HepG2 (cell line): ENCODE results near the gene ZNF524. TPM values are rescaled to one million over a fixed set of nuclear protein-coding genes. Genes with fewer than 3 reads are reported as not detected.
A peak's percentile ranks its signal among the peaks of the same experiment; 100 is the strongest.

ENCODE experiments used
- ATAC-seq: fragments of 200-7000 bp; cut with Tn5 transposase; 3 replicates; pipeline ENCODE4 v1.9.1; 2020; ENCODE audit warnings: mild to moderate bottlenecking, moderate library complexity
- BruUV-seq: library from RNA; stranded (reverse); fragments of 400-500 nt; replicated peaks from 2 replicates; lab custom pipeline; 2021; lab: Mats Ljungman, UMichigan
- CTCF ChIA-PET: fragments of 300-600 bp; formaldehyde crosslinking; extraction: SDS; loops from one replicate; lab custom pipeline; 2021; ENCODE audit warnings: low total read pairs, inconsistent platforms, low intra/inter-chr PET ratio; lab: Yijun Ruan, JAX
- POLR2A ChIA-PET: fragments of 350-600 bp; sonication (Branson Sonifier 250); formaldehyde crosslinking; loops from one replicate; lab custom pipeline; 2020; ENCODE audit warnings: antibody characterized with exemption, inconsistent platforms; lab: Yijun Ruan, JAX
- DNase-seq: peaks from one replicate; pipeline ENCODE4 v3.0.0-alpha.2; 2015; ENCODE audit warnings: low spot score
- FAIRE-seq: peaks from 3 replicates; lab custom pipeline; 2011; peaks lifted over from hg19 to GRCh38; lab: Jason Lieb, UNC
- H2AFZ ChIP-seq: one replicate; pipeline ENCODE4 v1.6.1; 2011; ENCODE audit warnings: low read length, inconsistent platforms
- H3K27ac ChIP-seq: fragments of 300-600 bp; 3 replicates; pipeline ENCODE4 v1.8.0; 2011; ENCODE audit warnings: mixed run types, mild to moderate bottlenecking, mixed read lengths, low read length, inconsistent platforms; ENCODE audit not compliant: insufficient read depth; ENCODE audit errors: extremely low read length
- H3K27me3 ChIP-seq, 2 experiments: fragments of 200-600 bp in 1 of 2; 2 replicates in 1 of 2; 3 replicates in 1 of 2; pipeline versions ENCODE4 v1.6.0 to v1.8.0; 2011; ENCODE audit warnings: low read length in 2 of 2, mild to moderate bottlenecking in 2 of 2, moderate library complexity in 2 of 2, inconsistent platforms in 1 of 2; ENCODE audit not compliant: insufficient read depth in 2 of 2, control insufficient read depth in 1 of 2
- H3K36me3 ChIP-seq, 2 experiments: fragments of 200-600 bp in 1 of 2; replicated peaks in 1 of 2; 2 replicates in 1 of 2; 3 replicates in 1 of 2; pipeline versions ENCODE4 v1.5.1 to v1.8.0; 2011; ENCODE audit warnings: low read length in 2 of 2, inconsistent platforms in 1 of 2; ENCODE audit not compliant: insufficient read depth in 2 of 2, control insufficient read depth in 1 of 2
- H3K4me1 ChIP-seq: 2 replicates; pipeline ENCODE4 v1.5.1; 2012; ENCODE audit warnings: low read length, inconsistent platforms; ENCODE audit not compliant: insufficient read depth
- H3K4me2 ChIP-seq: 2 replicates; pipeline ENCODE4 v1.6.0; 2011; ENCODE audit warnings: low read depth, low read length, inconsistent platforms
- H3K4me3 ChIP-seq, 3 experiments: fragments of 200-600 bp in 1 of 3; sonication (generic), shearing (Covaris generic) in 1 of 3; replicated peaks in 1 of 3; 2 replicates each; pipeline ENCODE4 v1.5.1; 2011 to 2016; ENCODE audit warnings: low read length in 3 of 3, inconsistent platforms in 2 of 3, low read depth in 2 of 3, mild to moderate bottlenecking in 2 of 3, control low read depth in 1 of 3, mixed read lengths in 1 of 3; ENCODE audit not compliant: insufficient read depth in 1 of 3
- H3K79me2 ChIP-seq: one replicate; pipeline ENCODE4 v1.6.1; 2011; ENCODE audit warnings: low read length, inconsistent platforms; ENCODE audit not compliant: insufficient read depth
- H3K9ac ChIP-seq: 2 replicates; pipeline ENCODE4 v1.6.0; 2011; ENCODE audit warnings: mild to moderate bottlenecking, low read depth, low read length, inconsistent platforms; ENCODE audit not compliant: insufficient read depth
- H3K9me3 ChIP-seq: 2 replicates; pipeline ENCODE4 v1.5.1; 2012; ENCODE audit warnings: mild to moderate bottlenecking, low read length
- H4K20me1 ChIP-seq: 2 replicates; pipeline ENCODE4 v1.6.0; 2011; ENCODE audit warnings: inconsistent platforms, mild to moderate bottlenecking, low read length, moderate library complexity; ENCODE audit not compliant: insufficient read depth
- HOXA5 ChIP-seq: sonication (generic); formaldehyde crosslinking; IDR thresholded peaks from 2 replicates; pipeline ENCODE4 v1.4.0; 2020; ENCODE audit warnings: missing genetic modification reagents
- MAFF ChIP-seq: IDR thresholded peaks from 2 replicates; pipeline ENCODE4 v1.6.1; 2011; ENCODE audit warnings: low read depth, low read length, improper control_type of control experiment
- MATR3 ChIP-seq: sonication (generic); formaldehyde crosslinking; IDR thresholded peaks from 2 replicates; pipeline ENCODE4 v1.4.0; 2020; ENCODE audit warnings: missing genetic modification reagents
- SNAI1 ChIP-seq: sonication (generic); formaldehyde crosslinking; IDR thresholded peaks from 2 replicates; pipeline ENCODE4 v1.5.0; 2020; ENCODE audit warnings: mild to moderate bottlenecking, missing genetic modification reagents, borderline replicate concordance
- SP5 ChIP-seq: IDR thresholded peaks from 2 replicates; pipeline ENCODE4 v1.6.1; 2016; ENCODE audit warnings: low read depth, borderline replicate concordance
- ZNF205 ChIP-seq: IDR thresholded peaks from 2 replicates; pipeline ENCODE4 v1.6.1; 2018; ENCODE audit warnings: missing biosample characterization, missing genetic modification reagents
- ZNF282 ChIP-seq: fragments of 450-650 bp; IDR thresholded peaks from 2 replicates; pipeline ENCODE4 v1.6.1; 2018; ENCODE audit not compliant: partially characterized antibody
- ZNF350 ChIP-seq: sonication (generic); formaldehyde crosslinking; IDR thresholded peaks from 2 replicates; pipeline ENCODE4 v1.4.0; 2020; ENCODE audit warnings: mild to moderate bottlenecking, low read depth, missing genetic modification reagents, borderline replicate concordance
- ZNF567 ChIP-seq: sonication (generic); formaldehyde crosslinking; IDR thresholded peaks from 2 replicates; pipeline ENCODE4 v1.8.1; 2023; ENCODE audit warnings: mild to moderate bottlenecking, missing genetic modification reagents, borderline replicate concordance
- ZNF615 ChIP-seq: sonication (generic); formaldehyde crosslinking; IDR thresholded peaks from 2 replicates; pipeline ENCODE4 v1.5.0; 2020; ENCODE audit warnings: mild to moderate bottlenecking, missing genetic modification reagents, borderline replicate concordance
- WGBS: methylation state at CpG from one replicate; pipeline ENCODE4 v1.1.6; 2017; ENCODE audit warnings: low lambda C conversion rate; 5-methylcytosine and 5-hydroxymethylcytosine counted together
- in situ Hi-C: cut with HindIII; loops from 2 replicates; pipeline ENCODE4 v1.10.0; 2017; ENCODE audit warnings: low pct_unique_long_range_greater_than_20kb; ENCODE audit not compliant: extremely low pct_ligation_motif_present
- intact Hi-C: fragments of 100-400 bp; cut with micrococcal nuclease; formaldehyde crosslinking; loops from one replicate; pipeline ENCODE4 v1.10.0; 2022; ENCODE audit not compliant: unreplicated experiment
- polyA plus RNA-seq, 8 experiments: library from polyadenylated mRNA; depleted of rRNA in 3 of 8; stranded (reverse) in 7 of 8; unstranded in 1 of 8; fragments of >200 nt; fragmentation: Illumina TruSeq in 4 of 8; extraction: Trizol in 4 of 8; gene quantifications; 2 replicates each; pipeline versions ENCODE4 v1.2.1 to v1.2.3, GENCODE V29; 2011 to 2016; ENCODE audit warnings: low read depth in 4 of 8, missing spikeins in 1 of 8, mixed read lengths in 1 of 8; ENCODE audit not compliant: insufficient read depth in 1 of 8
- total RNA-seq, 5 experiments: library from RNA; depleted of rRNA; stranded (reverse); fragments of >200 nt; fragmentation: Illumina TruSeq; extraction: Trizol; gene quantifications; 2 replicates each; pipeline ENCODE4 v1.2.3, GENCODE V29; 2016; ENCODE audit warnings: low read depth in 1 of 5
- TF ChIP-seq, protein P1 (sequence below): sonication (generic); formaldehyde crosslinking; IDR thresholded peaks from 2 replicates; pipeline ENCODE4 v1.4.0; 2020; ENCODE audit warnings: missing genetic modification reagents
- TF ChIP-seq, protein P2 (sequence below), 2 experiments: sonication (generic) in 1 of 2; formaldehyde crosslinking in 1 of 2; IDR thresholded peaks; 2 replicates each; pipeline versions ENCODE4 v1.4.0 to v1.6.1; 2016 to 2020; ENCODE audit warnings: borderline replicate concordance in 1 of 2, low read depth in 1 of 2, mild to moderate bottlenecking in 1 of 2, missing genetic modification reagents in 1 of 2
- TF ChIP-seq, protein P3 (sequence below): sonication (generic); formaldehyde crosslinking; IDR thresholded peaks from 2 replicates; pipeline ENCODE4 v1.4.0; 2020; ENCODE audit warnings: missing genetic modification reagents

The ZNF524 gene
- total and polyA plus RNA-seq, 2 of the 13 experiments (the other 11 are each of a cell fraction or from before 2014, with no cell fraction given), result 3.2 to 4.6 TPM

DNA sequence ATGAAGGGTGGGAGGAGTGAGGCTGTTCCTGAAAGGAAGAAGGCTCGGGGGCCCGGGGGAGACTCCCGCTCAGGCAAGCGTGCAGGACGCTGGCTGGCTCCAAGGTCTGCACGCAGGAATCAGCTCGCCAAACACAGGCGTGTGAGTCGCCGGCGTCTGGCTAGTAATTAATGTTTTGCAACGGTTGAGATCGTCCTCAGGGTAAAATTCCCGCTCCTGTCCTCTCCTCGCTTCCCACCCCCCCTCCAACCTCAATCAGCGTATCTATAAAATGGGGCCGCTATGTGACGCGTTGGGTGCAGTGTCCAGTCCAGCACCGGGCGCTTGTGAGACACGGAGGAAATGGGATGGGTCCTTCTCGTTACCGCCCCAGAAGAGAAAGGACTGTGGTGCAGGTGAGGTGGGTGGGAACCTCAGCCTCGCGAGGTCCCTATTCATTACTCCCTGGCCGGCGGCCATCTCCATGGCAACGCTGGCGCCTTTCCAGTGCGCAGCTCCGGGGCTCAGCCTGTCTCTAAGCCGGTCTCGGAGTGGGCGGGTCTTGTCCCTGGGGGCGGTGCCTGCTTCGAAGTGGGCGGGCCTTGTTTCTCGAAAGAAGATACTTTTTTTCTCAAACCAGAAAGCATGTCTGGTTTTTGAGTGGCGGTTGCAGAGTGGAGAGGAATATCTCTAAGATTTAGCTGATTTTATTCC, 13.0 kb upstream of the ZNF524 start:
- peak; percentile 93 for DNase-seq
- no TSS peak for BruUV-seq
- ATAC-seq, result peak; percentile 86
- H3K4me2 ChIP-seq, result peak overlapping the region; percentile 89
- peak overlapping the region; percentile 3; the same call in 1 of the 2 replicates for H3K9ac ChIP-seq
- intact Hi-C loops (loop anchor here (2.0 to 10.0 kb wide), 3 partner anchors 14 to 72 kb away; partner anchors contain the start of gene ZNF524), in situ Hi-C loops (no loop called here)
- no peaks in the 10 kb centered on the region for H3K79me2 ChIP-seq
- ChIA-PET CTCF (no interaction called here), POLR2A (interaction anchor here (1.7 to 5.3 kb wide), 2 partner anchors 13 to 40 kb away, joined by 4 to 66 read pairs; partner anchors contain the start of genes FIZ1 and ZNF524)
- H4K20me1 ChIP-seq, result no peaks in the 10 kb centered on the region
- no peaks in the 10 kb centered on the region; a peak in 1 of 5 replicates for H3K27me3 ChIP-seq
- H3K27ac ChIP-seq, result peak overlapping the region; percentile 41
- peaks cover 34% of the 10 kb centered on the region for H3K4me1 ChIP-seq
- no peaks in the 10 kb centered on the region for H3K36me3 ChIP-seq
- no peaks in the 10 kb centered on the region for H3K9me3 ChIP-seq
- H2AFZ ChIP-seq, result no peak overlapping the region
- peak; percentile 92 for FAIRE-seq
- 2% methylated on average over 18 of the region's 40 CpGs for WGBS
- H3K4me3 ChIP-seq, result peak overlapping the region; percentile 25 to 88 (median 51)
- TF ChIP-seq ZNF567 (no peak), MATR3 (CRISPR knock-in tag) (no peak), SNAI1 (CRISPR knock-in tag) (no peak), SP5 (CRISPR knock-in tag) (peak; percentile 39; the same call in 1 of the 2 replicates), ZNF350 (CRISPR knock-in tag) (peak; percentile 67; the same call in 1 of the 2 replicates), ZNF615 (CRISPR knock-in tag) (no peak), ZNF282 (no peak), HOXA5 (CRISPR knock-in tag) (peak; percentile 34; the same call in 1 of the 2 replicates), ZNF205 (CRISPR knock-in tag) (no peak), MAFF (no peak)
- TF ChIP-seq, protein P1, sequence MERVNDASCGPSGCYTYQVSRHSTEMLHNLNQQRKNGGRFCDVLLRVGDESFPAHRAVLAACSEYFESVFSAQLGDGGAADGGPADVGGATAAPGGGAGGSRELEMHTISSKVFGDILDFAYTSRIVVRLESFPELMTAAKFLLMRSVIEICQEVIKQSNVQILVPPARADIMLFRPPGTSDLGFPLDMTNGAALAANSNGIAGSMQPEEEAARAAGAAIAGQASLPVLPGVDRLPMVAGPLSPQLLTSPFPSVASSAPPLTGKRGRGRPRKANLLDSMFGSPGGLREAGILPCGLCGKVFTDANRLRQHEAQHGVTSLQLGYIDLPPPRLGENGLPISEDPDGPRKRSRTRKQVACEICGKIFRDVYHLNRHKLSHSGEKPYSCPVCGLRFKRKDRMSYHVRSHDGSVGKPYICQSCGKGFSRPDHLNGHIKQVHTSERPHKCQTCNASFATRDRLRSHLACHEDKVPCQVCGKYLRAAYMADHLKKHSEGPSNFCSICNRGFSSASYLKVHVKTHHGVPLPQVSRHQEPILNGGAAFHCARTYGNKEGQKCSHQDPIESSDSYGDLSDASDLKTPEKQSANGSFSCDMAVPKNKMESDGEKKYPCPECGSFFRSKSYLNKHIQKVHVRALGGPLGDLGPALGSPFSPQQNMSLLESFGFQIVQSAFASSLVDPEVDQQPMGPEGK (CRISPR knock-in tag), result peak; percentile 39; the same call in 1 of the 2 replicates
- TF ChIP-seq, protein P2, sequence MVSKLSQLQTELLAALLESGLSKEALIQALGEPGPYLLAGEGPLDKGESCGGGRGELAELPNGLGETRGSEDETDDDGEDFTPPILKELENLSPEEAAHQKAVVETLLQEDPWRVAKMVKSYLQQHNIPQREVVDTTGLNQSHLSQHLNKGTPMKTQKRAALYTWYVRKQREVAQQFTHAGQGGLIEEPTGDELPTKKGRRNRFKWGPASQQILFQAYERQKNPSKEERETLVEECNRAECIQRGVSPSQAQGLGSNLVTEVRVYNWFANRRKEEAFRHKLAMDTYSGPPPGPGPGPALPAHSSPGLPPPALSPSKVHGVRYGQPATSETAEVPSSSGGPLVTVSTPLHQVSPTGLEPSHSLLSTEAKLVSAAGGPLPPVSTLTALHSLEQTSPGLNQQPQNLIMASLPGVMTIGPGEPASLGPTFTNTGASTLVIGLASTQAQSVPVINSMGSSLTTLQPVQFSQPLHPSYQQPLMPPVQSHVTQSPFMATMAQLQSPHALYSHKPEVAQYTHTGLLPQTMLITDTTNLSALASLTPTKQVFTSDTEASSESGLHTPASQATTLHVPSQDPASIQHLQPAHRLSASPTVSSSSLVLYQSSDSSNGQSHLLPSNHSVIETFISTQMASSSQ (IDR thresholded peaks at IDR 0.05; ENCODE audit: low read depth), result no peak
- TF ChIP-seq, protein P2 (CRISPR knock-in tag; IDR thresholded peaks at IDR 0.05; ENCODE audit: borderline replicate concordance), result 0 out of 2 replicates have a peak, but pooled peaks have one; percentile 31
- TF ChIP-seq, protein P3, sequence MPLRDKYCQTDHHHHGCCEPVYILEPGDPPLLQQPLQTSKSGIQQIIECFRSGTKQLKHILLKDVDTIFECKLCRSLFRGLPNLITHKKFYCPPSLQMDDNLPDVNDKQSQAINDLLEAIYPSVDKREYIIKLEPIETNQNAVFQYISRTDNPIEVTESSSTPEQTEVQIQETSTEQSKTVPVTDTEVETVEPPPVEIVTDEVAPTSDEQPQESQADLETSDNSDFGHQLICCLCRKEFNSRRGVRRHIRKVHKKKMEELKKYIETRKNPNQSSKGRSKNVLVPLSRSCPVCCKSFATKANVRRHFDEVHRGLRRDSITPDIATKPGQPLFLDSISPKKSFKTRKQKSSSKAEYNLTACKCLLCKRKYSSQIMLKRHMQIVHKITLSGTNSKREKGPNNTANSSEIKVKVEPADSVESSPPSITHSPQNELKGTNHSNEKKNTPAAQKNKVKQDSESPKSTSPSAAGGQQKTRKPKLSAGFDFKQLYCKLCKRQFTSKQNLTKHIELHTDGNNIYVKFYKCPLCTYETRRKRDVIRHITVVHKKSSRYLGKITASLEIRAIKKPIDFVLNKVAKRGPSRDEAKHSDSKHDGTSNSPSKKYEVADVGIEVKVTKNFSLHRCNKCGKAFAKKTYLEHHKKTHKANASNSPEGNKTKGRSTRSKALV (CRISPR knock-in tag), result no peak
